Stimulated activated naive CD8-positive, alpha-beta T cell treated with anti-CD3 and anti-CD28 coated beads, Interleukin-15, Interleukin-2, amounts not matched to agents 100 U/mL and 50 U/mL, for 24 hours (primary cell): ENCODE data around the gene CYTL1.
"Not testable (repeated sequence)": the region's sequence is repeated elsewhere in the genome, so short reads cannot be mapped to it uniquely, and the experiment has no call there.

Experiments
- ATAC-seq: fragments of 150-1000 bp; cut with Tn5 transposase; one replicate; pipeline ENCODE4 v1.10.0; 2021
- DNase-seq: peaks from one replicate; pipeline ENCODE4 v3.0.0; 2021

The CYTL1 gene

GRCh38 chr4:5033281-5033841 is 14.1 kb upstream of the CYTL1 start:
- DNase-seq, result no peak
- ATAC-seq, result no peak

DNA sequence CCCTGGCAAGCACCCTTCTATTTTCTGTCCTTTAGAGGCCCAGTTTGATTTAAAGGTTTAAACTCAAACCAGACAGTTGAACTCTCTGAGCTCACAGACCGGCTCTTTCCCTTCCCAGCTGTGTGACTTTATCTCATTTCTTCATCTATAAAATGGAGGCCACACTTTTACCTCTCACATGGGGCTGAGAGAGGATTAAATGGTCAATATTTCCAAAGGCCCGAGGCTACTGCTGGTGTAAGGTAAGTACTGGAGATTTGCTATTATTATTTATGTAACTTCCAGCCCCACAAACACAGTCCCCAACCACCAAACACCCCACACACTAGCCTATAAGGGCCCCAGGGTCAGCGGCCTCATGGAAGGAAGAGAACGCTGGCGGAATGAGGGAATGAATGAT is 13.6 kb upstream of the CYTL1 start:
- no peak for DNase-seq
- ATAC-seq, result no peak

DNA sequence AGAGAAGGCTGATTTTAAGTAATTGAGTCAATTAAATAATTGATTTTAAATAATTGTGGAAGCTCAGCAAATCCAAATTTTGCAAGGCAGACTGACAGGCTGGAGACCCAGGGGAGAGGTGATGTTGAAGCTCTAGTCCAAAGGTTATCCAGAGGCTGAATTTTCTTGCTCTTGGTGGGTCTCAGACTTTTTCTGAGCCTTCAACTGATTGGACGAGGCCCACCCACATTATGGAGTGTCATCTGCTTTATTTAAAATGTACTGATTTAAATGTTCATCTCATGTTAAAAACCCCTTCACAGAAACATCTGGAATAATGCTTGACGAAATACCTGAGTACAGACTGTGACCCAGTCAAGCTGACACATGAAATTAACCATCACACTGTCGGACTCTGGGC is 11.7 kb upstream of the CYTL1 start:
- ATAC-seq, result no peak
- DNase-seq, result no peak

GRCh38 chr4:5030221-5030620 is 11.0 kb upstream of the CYTL1 start:
- no peak for DNase-seq

GRCh38 chr4:5029447-5029846 is 10.2 kb upstream of the CYTL1 start:
- no peak for DNase-seq
- ATAC-seq, result no peak

More at GRCh38 chr4:5030221-5030620, 11.0 kb upstream of the CYTL1 start:
- ATAC-seq, result no peak

DNA sequence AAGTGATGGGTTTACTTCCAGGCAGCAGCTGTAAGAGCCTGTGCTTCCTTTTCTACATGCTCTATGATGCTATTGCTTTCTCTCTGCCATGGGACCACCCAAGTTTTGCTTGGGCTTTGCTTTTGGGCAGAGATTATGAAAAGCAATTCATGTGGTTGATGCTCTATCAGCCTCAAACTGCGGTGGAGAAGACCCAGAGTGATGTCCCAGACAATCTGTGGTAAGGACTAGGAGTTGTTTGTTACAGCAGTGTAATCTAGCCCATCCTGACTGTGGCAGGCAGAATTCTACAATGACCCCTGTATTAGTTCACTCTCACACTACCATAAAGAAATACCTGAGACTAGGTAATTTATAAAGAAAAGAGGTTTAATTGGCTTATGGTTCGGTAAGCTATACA is 9.2 kb upstream of the CYTL1 start:
- ATAC-seq, result no peak
- DNase-seq, result no peak

GRCh38 chr4:5027346-5027745 is 8.1 kb upstream of the CYTL1 start:
- DNase-seq (no peak), ATAC-seq (no peak)

DNA sequence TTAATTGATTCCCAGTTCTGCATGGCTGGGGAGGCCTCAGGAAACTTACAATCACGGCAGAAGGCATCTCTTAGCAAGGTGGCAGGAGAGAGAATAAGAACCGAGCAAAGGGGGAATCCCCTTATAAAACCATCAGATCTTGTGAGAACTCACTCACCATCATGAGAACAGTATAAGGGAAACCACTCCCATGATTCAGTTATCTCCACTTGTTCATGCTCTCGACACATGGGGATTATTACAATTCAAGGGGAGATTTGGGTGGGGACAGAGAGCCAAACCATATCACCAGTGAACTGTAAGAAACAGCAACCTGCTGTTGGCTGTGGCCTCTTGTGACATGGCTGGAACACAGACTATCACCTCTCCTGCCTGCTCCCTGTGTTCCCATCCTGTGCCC is 7.1 kb upstream of the CYTL1 start:
- DNase-seq (no peak), ATAC-seq (no peak)

- no peak for DNase-seq
- ATAC-seq, result no peak
These were observed 5.4 kb upstream of the CYTL1 start for GRCh38 chr4:5024673-5025072.

DNA sequence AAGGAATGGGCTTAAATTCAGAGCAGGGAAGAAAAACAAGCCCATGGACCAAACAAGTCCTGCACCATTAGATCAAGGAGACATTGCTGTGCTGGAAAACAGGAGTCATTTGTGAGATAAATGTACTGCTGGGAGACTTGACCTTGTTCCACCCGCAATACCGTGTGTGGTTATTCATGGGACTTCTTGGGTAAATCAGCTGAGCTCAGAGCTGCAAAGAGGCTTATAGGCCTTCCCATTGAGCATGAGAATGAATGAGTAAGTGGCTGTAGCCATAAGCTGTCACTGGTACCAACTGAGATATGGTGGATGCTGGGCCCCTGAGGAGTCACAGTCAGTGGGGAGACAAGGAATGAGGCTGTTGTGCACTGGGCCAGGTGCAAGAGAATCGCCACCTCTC is 2.3 kb upstream of the CYTL1 start:
- DNase-seq, result no peak
- ATAC-seq, result no peak

GRCh38 chr4:5020341-5020740 is 1.1 kb upstream of the CYTL1 start:
- no peak for ATAC-seq
- no peak for DNase-seq

- no peak for ATAC-seq
- DNase-seq, result no peak
These were observed 538 bp upstream of the CYTL1 start for GRCh38 chr4:5019796-5020195.

GRCh38 chr4:5018603-5019002 is 655 bp downstream of the CYTL1 start:
- ATAC-seq (no peak), DNase-seq (no peak)

DNA sequence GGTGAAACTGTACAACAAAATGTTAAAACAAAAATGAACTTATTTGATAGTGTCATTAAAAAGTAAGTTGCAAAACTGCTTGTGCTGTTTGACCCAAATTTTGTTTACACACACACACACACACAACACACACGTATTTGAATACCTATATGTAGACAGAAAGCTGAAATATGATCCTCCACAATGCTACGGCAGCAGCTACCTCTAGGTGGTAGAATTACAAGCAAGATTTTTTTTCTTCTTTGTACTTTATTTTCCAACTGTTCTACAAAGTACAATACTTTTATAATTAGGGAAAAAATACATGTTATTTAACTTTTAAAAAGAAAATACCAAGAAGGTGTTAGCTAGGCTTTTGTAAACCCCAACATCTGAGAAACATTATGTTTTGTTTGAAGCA is 1.2 kb downstream of the CYTL1 start:
- DNase-seq (no peak), ATAC-seq (no peak)

DNA sequence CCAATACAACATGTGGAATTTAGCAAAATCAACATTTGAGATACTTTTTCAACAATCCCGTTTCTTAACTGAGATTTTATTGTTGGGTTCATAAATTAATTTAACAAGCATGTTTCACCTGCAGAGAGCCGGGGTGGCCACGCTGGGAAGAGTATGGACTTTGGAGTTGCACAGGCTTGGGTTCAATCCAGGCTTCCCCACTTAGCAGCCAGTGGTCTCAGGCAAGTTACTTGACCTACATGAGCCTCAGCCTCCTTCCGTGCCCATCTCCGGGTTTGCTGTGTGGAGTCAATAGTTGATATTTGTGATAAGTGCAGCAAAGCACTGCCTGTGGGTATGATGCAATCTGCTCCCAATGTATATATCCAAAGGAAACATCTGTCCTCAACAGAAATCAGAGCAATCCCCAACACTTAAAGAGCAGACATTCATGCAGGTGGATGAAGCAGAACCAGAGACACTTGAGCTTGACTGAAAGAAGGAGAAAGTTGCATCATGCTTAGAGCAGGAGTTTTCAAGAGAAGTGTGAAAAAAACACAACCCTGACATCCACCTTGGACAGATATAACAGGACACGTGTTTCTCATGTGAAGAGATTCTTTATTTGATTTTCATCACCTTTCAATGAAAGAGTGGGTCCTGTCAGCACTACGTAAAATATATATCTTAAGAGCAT is 5.1 kb downstream of the CYTL1 start:
- ATAC-seq (no peak), DNase-seq (no peak)

GRCh38 chr4:5012958-5013357 is 6.3 kb downstream of the CYTL1 start:
- ATAC-seq (no peak), DNase-seq (no peak)

DNA sequence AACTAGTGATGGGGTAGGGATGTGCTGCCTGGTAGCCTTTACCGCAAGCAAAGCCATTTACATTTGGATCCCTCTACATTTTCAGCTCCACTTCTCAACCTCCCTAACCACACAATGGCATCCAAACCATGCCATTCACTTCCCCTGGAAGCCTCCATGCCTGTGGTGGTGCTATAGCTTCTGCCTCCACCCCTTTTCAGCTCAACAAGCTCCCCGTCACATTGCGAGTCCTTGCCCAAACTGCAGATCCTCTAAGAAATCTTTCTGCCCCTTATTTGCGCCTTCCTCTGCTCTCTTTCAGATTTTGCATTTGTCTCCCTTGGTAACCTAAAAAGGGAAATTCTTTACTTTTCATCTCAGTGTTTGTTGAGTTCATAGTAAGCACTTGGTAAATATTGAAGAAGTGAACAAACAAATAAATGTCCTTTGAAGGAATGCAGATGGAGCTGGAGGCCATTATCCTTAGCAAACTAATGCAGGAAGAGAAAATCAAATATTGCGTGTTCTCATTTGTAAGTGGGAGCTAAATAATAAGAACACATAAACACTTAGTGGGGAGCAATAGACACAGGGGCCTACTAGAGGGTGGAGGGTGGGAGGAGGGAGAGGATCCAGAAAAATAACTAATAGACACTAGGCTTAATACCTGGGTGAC is 6.9 kb downstream of the CYTL1 start:
- DNase-seq (no peak), ATAC-seq (no peak)

DNA sequence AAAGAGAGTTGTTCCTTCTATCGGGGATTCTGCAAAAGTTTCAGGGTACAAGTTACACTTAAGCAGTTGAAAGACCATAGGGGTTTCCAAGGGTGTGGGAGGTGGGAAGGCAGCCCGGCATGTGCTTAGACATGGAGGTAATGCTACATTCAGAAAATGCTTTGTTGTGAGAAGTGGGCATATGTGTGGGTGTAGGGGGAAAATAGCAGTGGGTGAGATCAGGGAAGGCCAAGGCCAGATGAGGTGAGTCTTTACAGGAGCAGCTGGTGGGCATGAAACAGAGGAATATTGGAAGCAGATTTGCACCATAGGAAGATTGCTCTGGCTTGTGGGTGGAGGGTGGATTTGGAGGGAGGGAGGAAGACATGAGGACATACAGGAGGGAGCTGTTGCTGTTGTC is 8.3 kb downstream of the CYTL1 start:
- ATAC-seq (no peak), DNase-seq (no peak)

DNA sequence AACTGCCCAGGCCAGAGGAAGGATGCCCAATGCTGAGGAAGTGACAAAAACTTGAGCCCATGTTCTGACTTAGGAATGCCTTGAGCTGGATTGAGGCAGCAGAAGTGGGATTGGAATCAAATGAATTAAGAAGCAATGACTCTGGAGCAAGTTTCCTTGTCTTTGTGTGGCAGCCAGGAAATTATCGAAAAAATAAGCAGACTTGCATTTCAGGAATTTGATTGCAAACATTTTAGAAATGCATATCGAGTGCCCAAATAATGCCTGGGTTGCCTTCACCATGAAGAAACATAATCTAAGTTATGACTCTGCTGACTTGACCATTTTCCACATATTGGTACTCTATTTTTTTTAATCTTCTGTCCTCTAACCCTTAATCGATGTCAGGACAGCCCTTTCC is 9.5 kb downstream of the CYTL1 start:
- ATAC-seq (no peak), DNase-seq (no peak)

DNA sequence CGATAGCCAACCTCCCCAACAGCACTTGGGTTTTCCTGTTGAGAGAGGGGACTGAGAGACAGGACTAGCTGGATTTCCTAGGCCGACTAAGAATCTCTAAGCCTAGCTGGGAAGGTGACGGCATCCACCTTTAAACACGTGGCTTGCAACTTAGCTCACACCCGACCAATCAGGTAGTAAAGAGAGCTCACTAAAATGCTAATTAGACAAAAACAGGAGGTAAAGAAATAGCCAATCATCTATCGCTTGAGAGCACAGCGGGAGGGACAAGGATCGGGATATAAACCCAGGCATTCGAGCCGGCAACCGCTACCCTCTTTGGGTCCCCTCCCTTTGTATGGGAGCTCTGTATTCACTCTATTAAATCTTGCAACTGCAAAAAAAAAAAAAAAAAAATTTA is 12.3 kb downstream of the CYTL1 start:
- not testable (repeated sequence) for DNase-seq, ATAC-seq

GRCh38 chr4:5004496-5004895 is 14.8 kb downstream of the CYTL1 start:
- no peak for ATAC-seq
- DNase-seq, result no peak

DNA sequence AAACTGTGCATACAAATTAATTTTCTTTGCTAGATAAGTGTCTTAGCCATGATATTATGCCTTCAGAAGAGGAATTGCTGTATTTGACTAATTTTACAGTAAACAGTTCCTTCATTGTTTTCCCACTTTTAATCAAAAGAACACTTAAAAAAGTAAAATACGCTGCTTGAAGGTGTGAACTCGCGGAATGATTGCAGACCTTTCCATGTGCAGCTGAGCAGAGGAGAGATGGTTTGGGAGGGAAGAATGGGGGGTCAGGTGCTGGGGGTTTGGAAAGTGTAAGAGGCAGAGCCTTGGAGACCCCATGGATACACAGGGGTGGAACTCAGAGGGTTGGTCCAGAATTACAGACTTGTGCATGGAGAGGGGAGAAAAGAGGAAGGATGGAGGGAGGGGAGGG is 15.3 kb downstream of the CYTL1 start:
- DNase-seq, result no peak
- no peak for ATAC-seq

GRCh38 chr4:5003372-5003857 is 15.8 kb downstream of the CYTL1 start:
- ATAC-seq, result no peak
- DNase-seq, result no peak

GRCh38 chr4:5001641-5002040 is 17.6 kb downstream of the CYTL1 start:
- not testable (repeated sequence) for DNase-seq, ATAC-seq
